Measurements from ENCODE around the gene RTN4R. TPM values are rescaled to one million over a fixed set of nuclear protein-coding genes. Genes with fewer than 3 reads are reported as not detected.

Gene RTN4R
- total and polyA plus RNA-seq, 9 of the 15 experiments (the other 6 are each of a cell fraction or from before 2014, with no cell fraction given) = 0.04 to 2.8 (median 1.4) TPM; not detected in 3

DNA sequence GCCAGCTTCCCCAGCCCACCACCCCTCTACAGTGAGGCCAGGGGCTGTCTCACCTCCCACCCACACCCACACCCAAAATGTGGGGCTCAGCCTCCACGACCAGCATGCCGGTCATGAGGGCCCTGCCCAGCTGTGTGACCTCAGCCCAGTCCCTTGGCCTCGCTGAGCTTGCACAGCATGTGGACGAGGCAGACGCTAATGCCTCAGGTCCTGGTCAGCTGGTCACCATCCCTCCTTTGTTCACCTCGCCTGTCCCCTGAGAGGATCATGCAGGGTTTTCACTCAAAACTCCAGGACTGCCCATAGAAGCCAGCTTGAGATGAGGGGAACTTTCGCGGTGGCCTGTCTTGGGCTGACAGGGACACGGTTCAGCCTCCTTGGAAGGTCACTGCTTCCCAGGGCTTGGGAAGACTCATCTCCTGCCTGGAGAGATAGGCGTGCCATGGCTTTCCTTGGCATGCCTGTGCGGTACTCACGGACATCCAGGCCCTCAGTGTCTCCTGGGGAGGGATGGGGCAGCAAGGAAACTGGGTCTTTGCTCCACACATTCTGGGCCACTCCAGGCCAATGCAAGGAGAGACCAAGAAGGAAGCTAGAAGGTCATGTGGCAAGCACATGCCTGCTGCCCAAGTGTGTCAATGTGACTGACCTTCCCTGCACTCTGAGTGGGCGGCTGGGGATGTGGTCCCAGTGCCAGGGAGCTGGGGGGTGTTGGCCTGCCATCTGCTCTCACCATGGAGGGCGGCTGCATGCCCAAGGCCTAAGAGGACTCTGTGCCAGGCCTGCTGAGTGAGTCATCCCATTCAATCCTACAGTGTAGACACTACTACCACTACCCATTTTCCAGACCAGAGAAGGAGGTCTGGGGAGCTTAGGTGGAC is 3.2 kb upstream of the RTN4R start (continued):
- TF ChIP-seq KDM1A (IDR thresholded peaks at IDR 0.05) (no peak), MAZ (CRISPR knock-in tag; conservative IDR thresholded peaks at IDR 0.05 in 1 of 2, IDR thresholded peaks at IDR 0.05 in 1 of 2) (0 out of 4 replicates have a peak, but pooled peaks of 1 of the 2 experiments have one; percentile 18), ZNF512 (tag; IDR thresholded peaks at IDR 0.05) (no peak), TCF15 (CRISPR knock-in tag; IDR thresholded peaks at IDR 0.05) (peak; percentile 58; the same call in 1 of the 2 replicates), CHCHD3 (CRISPR knock-in tag; IDR thresholded peaks at IDR 0.05) (0 out of 2 replicates have a peak, but pooled peaks have one; percentile 42)
- TF ChIP-seq, protein P1, sequence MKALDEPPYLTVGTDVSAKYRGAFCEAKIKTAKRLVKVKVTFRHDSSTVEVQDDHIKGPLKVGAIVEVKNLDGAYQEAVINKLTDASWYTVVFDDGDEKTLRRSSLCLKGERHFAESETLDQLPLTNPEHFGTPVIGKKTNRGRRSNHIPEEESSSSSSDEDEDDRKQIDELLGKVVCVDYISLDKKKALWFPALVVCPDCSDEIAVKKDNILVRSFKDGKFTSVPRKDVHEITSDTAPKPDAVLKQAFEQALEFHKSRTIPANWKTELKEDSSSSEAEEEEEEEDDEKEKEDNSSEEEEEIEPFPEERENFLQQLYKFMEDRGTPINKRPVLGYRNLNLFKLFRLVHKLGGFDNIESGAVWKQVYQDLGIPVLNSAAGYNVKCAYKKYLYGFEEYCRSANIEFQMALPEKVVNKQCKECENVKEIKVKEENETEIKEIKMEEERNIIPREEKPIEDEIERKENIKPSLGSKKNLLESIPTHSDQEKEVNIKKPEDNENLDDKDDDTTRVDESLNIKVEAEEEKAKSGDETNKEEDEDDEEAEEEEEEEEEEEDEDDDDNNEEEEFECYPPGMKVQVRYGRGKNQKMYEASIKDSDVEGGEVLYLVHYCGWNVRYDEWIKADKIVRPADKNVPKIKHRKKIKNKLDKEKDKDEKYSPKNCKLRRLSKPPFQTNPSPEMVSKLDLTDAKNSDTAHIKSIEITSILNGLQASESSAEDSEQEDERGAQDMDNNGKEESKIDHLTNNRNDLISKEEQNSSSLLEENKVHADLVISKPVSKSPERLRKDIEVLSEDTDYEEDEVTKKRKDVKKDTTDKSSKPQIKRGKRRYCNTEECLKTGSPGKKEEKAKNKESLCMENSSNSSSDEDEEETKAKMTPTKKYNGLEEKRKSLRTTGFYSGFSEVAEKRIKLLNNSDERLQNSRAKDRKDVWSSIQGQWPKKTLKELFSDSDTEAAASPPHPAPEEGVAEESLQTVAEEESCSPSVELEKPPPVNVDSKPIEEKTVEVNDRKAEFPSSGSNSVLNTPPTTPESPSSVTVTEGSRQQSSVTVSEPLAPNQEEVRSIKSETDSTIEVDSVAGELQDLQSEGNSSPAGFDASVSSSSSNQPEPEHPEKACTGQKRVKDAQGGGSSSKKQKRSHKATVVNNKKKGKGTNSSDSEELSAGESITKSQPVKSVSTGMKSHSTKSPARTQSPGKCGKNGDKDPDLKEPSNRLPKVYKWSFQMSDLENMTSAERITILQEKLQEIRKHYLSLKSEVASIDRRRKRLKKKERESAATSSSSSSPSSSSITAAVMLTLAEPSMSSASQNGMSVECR (CRISPR knock-in tag; IDR thresholded peaks at IDR 0.05) = 0 out of 2 replicates have a peak, but pooled peaks have one; percentile 25
- TF ChIP-seq, protein P2, sequence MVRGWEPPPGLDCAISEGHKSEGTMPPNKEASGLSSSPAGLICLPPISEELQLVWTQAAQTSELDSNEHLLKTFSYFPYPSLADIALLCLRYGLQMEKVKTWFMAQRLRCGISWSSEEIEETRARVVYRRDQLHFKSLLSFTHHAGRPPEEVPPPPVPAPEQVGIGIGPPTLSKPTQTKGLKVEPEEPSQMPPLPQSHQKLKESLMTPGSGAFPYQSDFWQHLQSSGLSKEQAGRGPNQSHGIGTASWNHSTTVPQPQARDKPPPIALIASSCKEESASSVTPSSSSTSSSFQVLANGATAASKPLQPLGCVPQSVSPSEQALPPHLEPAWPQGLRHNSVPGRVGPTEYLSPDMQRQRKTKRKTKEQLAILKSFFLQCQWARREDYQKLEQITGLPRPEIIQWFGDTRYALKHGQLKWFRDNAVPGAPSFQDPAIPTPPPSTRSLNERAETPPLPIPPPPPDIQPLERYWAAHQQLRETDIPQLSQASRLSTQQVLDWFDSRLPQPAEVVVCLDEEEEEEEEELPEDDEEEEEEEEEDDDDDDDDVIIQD (CRISPR knock-in tag; IDR thresholded peaks at IDR 0.05) = peak; percentile 86; the same call in 1 of the 2 replicates
- TF ChIP-seq, protein P3, sequence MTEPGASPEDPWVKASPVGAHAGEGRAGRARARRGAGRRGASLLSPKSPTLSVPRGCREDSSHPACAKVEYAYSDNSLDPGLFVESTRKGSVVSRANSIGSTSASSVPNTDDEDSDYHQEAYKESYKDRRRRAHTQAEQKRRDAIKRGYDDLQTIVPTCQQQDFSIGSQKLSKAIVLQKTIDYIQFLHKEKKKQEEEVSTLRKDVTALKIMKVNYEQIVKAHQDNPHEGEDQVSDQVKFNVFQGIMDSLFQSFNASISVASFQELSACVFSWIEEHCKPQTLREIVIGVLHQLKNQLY (CRISPR knock-in tag; conservative IDR thresholded peaks at IDR 0.05) = peak in 1 of 2 experiments; percentile 66; a peak in 1 of 4 replicates
- TF ChIP-seq, protein P4, sequence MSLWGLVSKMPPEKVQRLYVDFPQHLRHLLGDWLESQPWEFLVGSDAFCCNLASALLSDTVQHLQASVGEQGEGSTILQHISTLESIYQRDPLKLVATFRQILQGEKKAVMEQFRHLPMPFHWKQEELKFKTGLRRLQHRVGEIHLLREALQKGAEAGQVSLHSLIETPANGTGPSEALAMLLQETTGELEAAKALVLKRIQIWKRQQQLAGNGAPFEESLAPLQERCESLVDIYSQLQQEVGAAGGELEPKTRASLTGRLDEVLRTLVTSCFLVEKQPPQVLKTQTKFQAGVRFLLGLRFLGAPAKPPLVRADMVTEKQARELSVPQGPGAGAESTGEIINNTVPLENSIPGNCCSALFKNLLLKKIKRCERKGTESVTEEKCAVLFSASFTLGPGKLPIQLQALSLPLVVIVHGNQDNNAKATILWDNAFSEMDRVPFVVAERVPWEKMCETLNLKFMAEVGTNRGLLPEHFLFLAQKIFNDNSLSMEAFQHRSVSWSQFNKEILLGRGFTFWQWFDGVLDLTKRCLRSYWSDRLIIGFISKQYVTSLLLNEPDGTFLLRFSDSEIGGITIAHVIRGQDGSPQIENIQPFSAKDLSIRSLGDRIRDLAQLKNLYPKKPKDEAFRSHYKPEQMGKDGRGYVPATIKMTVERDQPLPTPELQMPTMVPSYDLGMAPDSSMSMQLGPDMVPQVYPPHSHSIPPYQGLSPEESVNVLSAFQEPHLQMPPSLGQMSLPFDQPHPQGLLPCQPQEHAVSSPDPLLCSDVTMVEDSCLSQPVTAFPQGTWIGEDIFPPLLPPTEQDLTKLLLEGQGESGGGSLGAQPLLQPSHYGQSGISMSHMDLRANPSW (CRISPR knock-in tag; IDR thresholded peaks at IDR 0.05) = 0 out of 2 replicates have a peak, but pooled peaks have one; percentile 67

Data from K562 (cell line).